Fibroblast of lung (primary cell): ENCODE results near the gene INTS12.

ENCODE experiments used
- EZH2 ChIP-seq: IDR thresholded peaks from 2 replicates; pipeline ENCODE4 v1.5.1; 2012; ENCODE audit warnings: low read length, control low read depth, mild to moderate bottlenecking; ENCODE audit errors: missing control alignments
- TF ChIP-seq, protein P1 (sequence below), 2 donors: IDR thresholded peaks in 1 of 2; conservative IDR thresholded peaks in 1 of 2; 1 replicate in 1 of 2; 2 replicates in 1 of 2; pipeline ENCODE4 v1.5.1; 2011 to 2012; ENCODE audit warnings: low read length in 2 of 2, control low read depth in 1 of 2, inconsistent platforms in 1 of 2, low read depth in 1 of 2, mild to moderate bottlenecking in 1 of 2

DNA sequence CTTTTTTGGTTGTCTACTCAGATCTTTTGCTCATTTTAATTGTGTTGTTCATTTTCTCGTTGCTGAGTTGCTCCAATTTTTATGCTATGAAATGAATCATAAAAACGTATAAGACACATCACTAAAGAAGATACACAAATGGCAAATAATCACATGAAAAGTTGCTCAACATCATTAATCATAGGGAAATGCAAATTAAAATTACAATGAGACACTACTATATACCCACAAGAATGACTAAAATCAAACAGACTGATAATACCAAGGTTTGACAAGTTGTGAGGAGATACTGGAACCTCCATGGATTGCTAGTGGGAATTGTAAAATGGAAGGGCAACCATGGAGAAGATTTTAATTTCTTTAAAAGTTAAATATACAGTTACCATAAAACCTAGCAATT is 17.1 kb upstream of the INTS12 start:
- TF ChIP-seq, protein P1, sequence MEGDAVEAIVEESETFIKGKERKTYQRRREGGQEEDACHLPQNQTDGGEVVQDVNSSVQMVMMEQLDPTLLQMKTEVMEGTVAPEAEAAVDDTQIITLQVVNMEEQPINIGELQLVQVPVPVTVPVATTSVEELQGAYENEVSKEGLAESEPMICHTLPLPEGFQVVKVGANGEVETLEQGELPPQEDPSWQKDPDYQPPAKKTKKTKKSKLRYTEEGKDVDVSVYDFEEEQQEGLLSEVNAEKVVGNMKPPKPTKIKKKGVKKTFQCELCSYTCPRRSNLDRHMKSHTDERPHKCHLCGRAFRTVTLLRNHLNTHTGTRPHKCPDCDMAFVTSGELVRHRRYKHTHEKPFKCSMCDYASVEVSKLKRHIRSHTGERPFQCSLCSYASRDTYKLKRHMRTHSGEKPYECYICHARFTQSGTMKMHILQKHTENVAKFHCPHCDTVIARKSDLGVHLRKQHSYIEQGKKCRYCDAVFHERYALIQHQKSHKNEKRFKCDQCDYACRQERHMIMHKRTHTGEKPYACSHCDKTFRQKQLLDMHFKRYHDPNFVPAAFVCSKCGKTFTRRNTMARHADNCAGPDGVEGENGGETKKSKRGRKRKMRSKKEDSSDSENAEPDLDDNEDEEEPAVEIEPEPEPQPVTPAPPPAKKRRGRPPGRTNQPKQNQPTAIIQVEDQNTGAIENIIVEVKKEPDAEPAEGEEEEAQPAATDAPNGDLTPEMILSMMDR (conservative IDR thresholded peaks at IDR 0.05 in 1 of 2, IDR thresholded peaks at IDR 0.05 in 1 of 2; ENCODE audit: low read depth in 1 of 2, low read length in 2 of 2): no peak
- no peak for TF ChIP-seq EZH2
